ENCODE measurements around the gene KCNQ1OT1. TPM values are rescaled to one million over a fixed set of nuclear protein-coding genes. Genes with fewer than 3 reads are reported as not detected.

The KCNQ1OT1 gene
- total and polyA plus RNA-seq, 2 donors, result 0.09 to 0.42 TPM

- Histone ChIP-seq H3K36me3 (ENCODE audit: control insufficient read depth in 2 of 2, insufficient read depth in 2 of 2, low read length in 1 of 2) (no peaks in the 10 kb centered on the region), H3K4me1 (ENCODE audit: control insufficient read depth in 2 of 2, insufficient read depth in 2 of 2, low read length in 2 of 2) (no peaks in the 10 kb centered on the region), H3K4me3 (ENCODE audit: low read length in 2 of 2) (no peak overlapping the region), H3K27ac (ENCODE audit: low read depth in 1 of 2, low read length in 1 of 2) (no peak overlapping the region), H3K9me3 (ENCODE audit: control insufficient read depth in 2 of 2, insufficient read depth in 1 of 2, low read length in 1 of 2) (no peaks in the 10 kb centered on the region), H3K27me3 (ENCODE audit: control insufficient read depth in 2 of 2, insufficient read depth in 1 of 2, low read length in 1 of 2) (no peaks in the 10 kb centered on the region)
- DNase-seq (ENCODE audit: low read depth in 6 of 9, low spot score in 9 of 9), result no peak
- WGBS, result 99% methylated on average over 9 of the region's 9 CpGs
Measured at GRCh38 chr11:2744166-2744565, 44.4 kb upstream of the KCNQ1OT1 start.

- Histone ChIP-seq H3K27ac (ENCODE audit: low read depth in 1 of 2, low read length in 1 of 2) (no peak overlapping the region), H3K27me3 (ENCODE audit: control insufficient read depth in 2 of 2, insufficient read depth in 1 of 2, low read length in 1 of 2) (no peaks in the 10 kb centered on the region), H3K36me3 (ENCODE audit: control insufficient read depth in 2 of 2, insufficient read depth in 2 of 2, low read length in 1 of 2) (no peaks in the 10 kb centered on the region), H3K4me3 (ENCODE audit: low read length in 2 of 2) (no peak overlapping the region), H3K4me1 (ENCODE audit: control insufficient read depth in 2 of 2, insufficient read depth in 2 of 2, low read length in 2 of 2) (no peaks in the 10 kb centered on the region), H3K9me3 (ENCODE audit: control insufficient read depth in 2 of 2, insufficient read depth in 1 of 2, low read length in 1 of 2) (no peaks in the 10 kb centered on the region)
- WGBS, result 94% methylated on average over 21 of the region's 21 CpGs
- DNase-seq (ENCODE audit: low read depth in 6 of 9, low spot score in 9 of 9), result no peak
Measured at GRCh38 chr11:2743427-2744110, 43.8 kb upstream of the KCNQ1OT1 start.

- H3K27me3 ChIP-seq (ENCODE audit: control insufficient read depth in 2 of 2, insufficient read depth in 1 of 2, low read length in 1 of 2), result no peaks in the 10 kb centered on the region
- no peaks in the 10 kb centered on the region for H3K4me1 ChIP-seq (ENCODE audit: control insufficient read depth in 2 of 2, insufficient read depth in 2 of 2, low read length in 2 of 2)
- DNase-seq (ENCODE audit: low read depth in 6 of 9, low spot score in 9 of 9), result no peak
- H3K27ac ChIP-seq (ENCODE audit: low read depth in 1 of 2, low read length in 1 of 2), result no peak overlapping the region
- no peak overlapping the region for H3K4me3 ChIP-seq (ENCODE audit: low read length in 2 of 2)
- 96% methylated on average over 20 of the region's 20 CpGs for WGBS
- no peaks in the 10 kb centered on the region for H3K9me3 ChIP-seq (ENCODE audit: control insufficient read depth in 2 of 2, insufficient read depth in 1 of 2, low read length in 1 of 2)
- H3K36me3 ChIP-seq (ENCODE audit: control insufficient read depth in 2 of 2, insufficient read depth in 2 of 2, low read length in 1 of 2), result no peaks in the 10 kb centered on the region
Measured at GRCh38 chr11:2742611-2743426, 43.0 kb upstream of the KCNQ1OT1 start.

GRCh38 chr11:2742201-2742600 is 42.4 kb upstream of the KCNQ1OT1 start:
- no peaks in the 10 kb centered on the region for H3K36me3 ChIP-seq (ENCODE audit: control insufficient read depth in 2 of 2, insufficient read depth in 2 of 2, low read length in 1 of 2)
- WGBS, result 94% methylated on average over 5 of the region's 5 CpGs
- no peak overlapping the region for H3K27ac ChIP-seq (ENCODE audit: low read depth in 1 of 2, low read length in 1 of 2)
- no peaks in the 10 kb centered on the region for H3K27me3 ChIP-seq (ENCODE audit: control insufficient read depth in 2 of 2, insufficient read depth in 1 of 2, low read length in 1 of 2)
- H3K9me3 ChIP-seq (ENCODE audit: control insufficient read depth in 2 of 2, insufficient read depth in 1 of 2, low read length in 1 of 2), result no peaks in the 10 kb centered on the region
- H3K4me1 ChIP-seq (ENCODE audit: control insufficient read depth in 2 of 2, insufficient read depth in 2 of 2, low read length in 2 of 2), result no peaks in the 10 kb centered on the region
- DNase-seq (ENCODE audit: low read depth in 6 of 9, low spot score in 9 of 9), result no peak
- H3K4me3 ChIP-seq (ENCODE audit: low read length in 2 of 2), result no peak overlapping the region

GRCh38 chr11:2741377-2742131 is 41.8 kb upstream of the KCNQ1OT1 start:
- H3K27ac ChIP-seq (ENCODE audit: low read depth in 1 of 2, low read length in 1 of 2), result no peak overlapping the region
- H3K36me3 ChIP-seq (ENCODE audit: control insufficient read depth in 2 of 2, insufficient read depth in 2 of 2, low read length in 1 of 2), result no peaks in the 10 kb centered on the region
- no peaks in the 10 kb centered on the region for H3K27me3 ChIP-seq (ENCODE audit: control insufficient read depth in 2 of 2, insufficient read depth in 1 of 2, low read length in 1 of 2)
- DNase-seq (ENCODE audit: low read depth in 6 of 9, low spot score in 9 of 9), result no peak
- WGBS, result 77% methylated on average over 18 of the region's 18 CpGs
- H3K4me1 ChIP-seq (ENCODE audit: control insufficient read depth in 2 of 2, insufficient read depth in 2 of 2, low read length in 2 of 2), result no peaks in the 10 kb centered on the region
- no peaks in the 10 kb centered on the region for H3K9me3 ChIP-seq (ENCODE audit: control insufficient read depth in 2 of 2, insufficient read depth in 1 of 2, low read length in 1 of 2)
- no peak overlapping the region for H3K4me3 ChIP-seq (ENCODE audit: low read length in 2 of 2)

- H3K27ac ChIP-seq (ENCODE audit: low read depth in 1 of 2, low read length in 1 of 2), result no peak overlapping the region
- WGBS, result 94% methylated on average over 7 of the region's 7 CpGs
Measured at GRCh38 chr11:2741006-2741376, 41.2 kb upstream of the KCNQ1OT1 start.

GRCh38 chr11:2740275-2740940 is 40.6 kb upstream of the KCNQ1OT1 start:
- 91% methylated on average over 17 of the region's 17 CpGs for WGBS
- H3K27ac ChIP-seq (ENCODE audit: low read depth in 1 of 2, low read length in 1 of 2), result no peak overlapping the region
- DNase-seq (ENCODE audit: low read depth in 6 of 9, low spot score in 9 of 9), result no peak

More at GRCh38 chr11:2741006-2741376, 41.2 kb upstream of the KCNQ1OT1 start:
- Histone ChIP-seq H3K9me3 (ENCODE audit: control insufficient read depth in 2 of 2, insufficient read depth in 1 of 2, low read length in 1 of 2) (no peaks in the 10 kb centered on the region), H3K4me1 (ENCODE audit: control insufficient read depth in 2 of 2, insufficient read depth in 2 of 2, low read length in 2 of 2) (no peaks in the 10 kb centered on the region), H3K4me3 (ENCODE audit: low read length in 2 of 2) (no peak overlapping the region), H3K27me3 (ENCODE audit: control insufficient read depth in 2 of 2, insufficient read depth in 1 of 2, low read length in 1 of 2) (no peaks in the 10 kb centered on the region), H3K36me3 (ENCODE audit: control insufficient read depth in 2 of 2, insufficient read depth in 2 of 2, low read length in 1 of 2) (no peaks in the 10 kb centered on the region)
- DNase-seq (ENCODE audit: low read depth in 6 of 9, low spot score in 9 of 9), result no peak

GRCh38 chr11:2739531-2740274 is 39.9 kb upstream of the KCNQ1OT1 start:
- 96% methylated on average over 18 of the region's 18 CpGs for WGBS
- DNase-seq (ENCODE audit: low read depth in 6 of 9, low spot score in 9 of 9), result no peak

More at GRCh38 chr11:2740275-2740940, 40.6 kb upstream of the KCNQ1OT1 start:
- Histone ChIP-seq H3K27me3 (ENCODE audit: control insufficient read depth in 2 of 2, insufficient read depth in 1 of 2, low read length in 1 of 2) (no peaks in the 10 kb centered on the region), H3K36me3 (ENCODE audit: control insufficient read depth in 2 of 2, insufficient read depth in 2 of 2, low read length in 1 of 2) (no peaks in the 10 kb centered on the region), H3K4me1 (ENCODE audit: control insufficient read depth in 2 of 2, insufficient read depth in 2 of 2, low read length in 2 of 2) (no peaks in the 10 kb centered on the region), H3K9me3 (ENCODE audit: control insufficient read depth in 2 of 2, insufficient read depth in 1 of 2, low read length in 1 of 2) (no peaks in the 10 kb centered on the region), H3K4me3 (ENCODE audit: low read length in 2 of 2) (no peak overlapping the region)

More at GRCh38 chr11:2739531-2740274, 39.9 kb upstream of the KCNQ1OT1 start:
- Histone ChIP-seq H3K27me3 (ENCODE audit: control insufficient read depth in 2 of 2, insufficient read depth in 1 of 2, low read length in 1 of 2) (no peaks in the 10 kb centered on the region), H3K27ac (ENCODE audit: low read depth in 1 of 2, low read length in 1 of 2) (no peak overlapping the region), H3K4me3 (ENCODE audit: low read length in 2 of 2) (no peak overlapping the region), H3K4me1 (ENCODE audit: control insufficient read depth in 2 of 2, insufficient read depth in 2 of 2, low read length in 2 of 2) (no peaks in the 10 kb centered on the region), H3K36me3 (ENCODE audit: control insufficient read depth in 2 of 2, insufficient read depth in 2 of 2, low read length in 1 of 2) (no peaks in the 10 kb centered on the region), H3K9me3 (ENCODE audit: control insufficient read depth in 2 of 2, insufficient read depth in 1 of 2, low read length in 1 of 2) (no peaks in the 10 kb centered on the region)

Measured in thymus (tissue), 11 donors.